Measurements from ENCODE around the gene ELAVL4. TPM values are rescaled to one million over a fixed set of nuclear protein-coding genes. Genes with fewer than 3 reads are reported as not detected.
A peak's percentile ranks its signal among the peaks of the same experiment; 100 is the strongest.

ELAVL4 gene
- total RNA-seq (2014; rRNA removed; shearing (Covaris generic)): 0.03 and 0.14 TPM in 2 replicates
- polyA plus RNA-seq (2015; cell fraction: cytosol; rRNA removed): 0.29 and 0.33 TPM in 2 replicates
- polyA plus RNA-seq (2015; cell fraction: nucleus; rRNA removed): 0.16 and 0.32 TPM in 2 replicates

DNA sequence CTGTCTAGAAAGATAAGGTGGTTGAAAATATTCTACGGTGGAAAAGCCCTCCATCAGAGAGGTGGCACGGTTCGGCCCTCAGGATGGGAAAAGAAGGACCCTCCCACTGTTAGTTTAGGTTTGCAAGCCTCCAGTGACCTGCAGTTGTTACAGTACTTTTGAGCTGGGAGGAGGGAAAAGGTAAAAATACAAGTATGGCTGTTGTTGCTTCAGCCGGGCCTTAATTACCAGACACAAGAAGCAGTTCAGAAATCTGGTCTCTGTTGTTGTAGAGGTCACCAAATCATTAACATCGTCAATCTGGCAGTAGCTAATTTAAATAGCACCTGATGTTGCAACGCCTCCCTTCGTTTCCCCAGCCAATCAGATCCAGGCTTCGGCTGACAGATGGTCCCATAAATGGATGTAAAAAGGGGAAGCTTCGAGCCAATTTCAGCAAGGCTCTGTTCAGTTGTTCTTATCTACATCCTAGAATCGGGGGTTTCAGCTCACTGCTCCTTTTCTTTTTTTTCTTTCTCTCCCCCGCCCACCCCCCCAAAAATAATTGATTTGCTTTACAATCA, at the start of gene ELAVL4:
Gene ELAVL4, plus strand, starts transcription at position 424 of the 563 bp plus-strand sequence. CDS start 270 bp downstream, outside the sequence.
- no peak for DNase-seq (ENCODE audit: low read depth)

DNA sequence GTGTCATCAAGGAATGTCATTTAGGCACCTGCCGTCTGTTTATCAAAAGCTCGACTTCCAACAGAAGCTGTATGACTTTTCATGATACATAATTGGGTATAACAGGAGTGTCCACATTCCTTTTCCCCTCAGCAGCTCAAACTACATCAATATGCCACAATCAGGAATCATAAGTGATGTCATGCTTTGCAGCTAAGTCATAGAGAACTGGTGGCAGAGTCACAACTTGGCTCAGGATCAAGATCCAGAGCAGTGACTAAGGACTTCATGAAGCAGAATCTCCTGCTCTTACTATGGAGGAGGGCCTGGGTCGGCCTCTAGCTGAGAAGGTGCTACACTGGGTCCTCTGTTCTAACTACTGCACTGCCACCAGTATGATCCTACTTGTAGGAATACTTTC, 48.4 kb upstream of the ELAVL4 start:
- DNase-seq (ENCODE audit: low read depth): peak; percentile 50

DNA sequence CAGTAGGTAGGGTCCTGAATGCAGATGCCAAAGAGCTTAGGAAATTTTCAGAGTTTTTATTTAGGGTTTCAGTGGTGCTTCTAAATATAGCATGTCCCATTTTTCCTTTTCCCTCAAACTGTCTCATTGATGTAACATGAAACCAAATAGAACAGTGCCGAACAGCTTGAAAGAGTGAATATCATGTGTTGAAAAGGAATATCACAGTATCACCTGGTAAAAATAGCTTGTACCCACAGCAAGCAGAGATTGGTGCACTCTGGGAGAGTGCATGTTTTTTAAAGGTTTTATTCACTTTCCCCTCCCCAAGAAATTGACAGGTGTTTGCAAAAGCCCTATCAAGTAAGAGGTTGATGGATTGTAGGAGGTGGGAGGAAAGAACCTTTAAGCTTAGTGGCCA, 41.9 kb upstream of the ELAVL4 start:
- DNase-seq (ENCODE audit: low read depth): no peak

- DNase-seq (ENCODE audit: low read depth): no peak
These were observed 33.8 kb upstream of the ELAVL4 start for GRCh38 chr1:50074931-50075330.

DNA sequence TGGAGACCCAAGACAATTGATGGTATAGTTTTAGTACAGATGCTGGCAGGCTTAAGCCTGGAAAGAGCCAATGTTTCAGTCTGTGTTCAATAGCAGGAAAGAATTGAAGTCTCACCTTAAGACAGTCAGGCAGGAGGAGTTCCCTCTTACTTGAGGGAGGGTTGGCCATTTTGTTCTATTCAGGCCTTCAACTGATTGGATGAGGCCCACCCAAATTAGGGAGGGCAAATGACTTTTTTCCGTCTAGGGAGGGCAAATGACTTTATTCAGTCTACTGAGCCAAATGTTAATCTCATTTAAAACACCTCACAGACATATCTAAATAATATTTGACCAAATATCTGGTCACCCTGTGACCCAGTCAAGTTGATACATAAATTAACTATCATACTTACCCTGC, 31.4 kb upstream of the ELAVL4 start:
- DNase-seq (ENCODE audit: low read depth): no peak

GRCh38 chr1:50080904-50081586, 27.7 kb upstream of the ELAVL4 start:
- peak; percentile 5 for DNase-seq (ENCODE audit: low read depth)

GRCh38 chr1:50084389-50084788, 24.3 kb upstream of the ELAVL4 start:
- no peak for DNase-seq (ENCODE audit: low read depth)

GRCh38 chr1:50091068-50091467, 17.7 kb upstream of the ELAVL4 start:
- DNase-seq (ENCODE audit: low read depth): no peak

DNA sequence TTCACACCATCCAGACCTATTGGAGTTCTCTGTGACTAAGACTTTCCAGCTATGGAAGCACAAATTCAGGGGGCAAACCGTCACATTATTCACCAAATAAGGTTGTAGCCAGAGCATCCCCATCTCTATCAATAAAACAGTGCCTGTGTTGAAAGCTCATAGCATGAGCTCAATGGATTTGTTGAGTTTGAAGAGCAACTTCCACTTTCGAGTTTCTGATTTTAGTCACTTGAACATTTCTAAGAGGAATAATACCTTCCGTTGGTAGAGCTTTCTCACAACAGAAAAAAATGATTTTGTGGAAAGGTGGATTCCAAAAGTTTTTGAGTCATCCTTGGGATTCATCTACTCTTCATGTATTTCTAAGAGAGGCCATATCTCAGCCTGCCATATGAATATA, 13.0 kb upstream of the ELAVL4 start:
- DNase-seq (ENCODE audit: low read depth): no peak

GRCh38 chr1:50097021-50097679, 11.6 kb upstream of the ELAVL4 start:
- no peak for DNase-seq (ENCODE audit: low read depth)

- DNase-seq (ENCODE audit: low read depth): no peak
These were observed 10.9 kb upstream of the ELAVL4 start for GRCh38 chr1:50097791-50098190.

DNA sequence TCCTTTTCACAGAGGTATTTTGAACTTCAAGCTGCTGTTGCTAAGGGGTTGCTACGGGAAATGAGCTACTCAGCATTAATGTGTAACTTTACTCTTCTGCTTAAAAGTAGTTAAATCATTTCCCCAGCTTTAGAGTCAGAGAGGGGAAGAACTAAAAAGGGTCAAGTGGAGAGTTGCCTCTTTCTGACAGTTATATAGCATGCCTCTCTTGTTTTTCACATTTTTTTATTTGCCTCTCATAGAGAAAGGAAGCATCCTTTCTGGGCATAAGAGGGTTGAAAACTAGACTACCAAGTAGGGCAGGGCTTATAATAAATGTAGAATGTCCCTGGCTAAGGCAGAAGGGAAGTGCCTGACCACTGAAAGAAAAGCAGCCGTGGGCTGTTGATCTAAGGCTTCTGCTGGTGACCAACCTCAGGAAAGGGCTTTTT, 10.1 kb upstream of the ELAVL4 start:
- no peak for DNase-seq (ENCODE audit: low read depth)

- DNase-seq (ENCODE audit: low read depth): no peak
These were observed 9.1 kb upstream of the ELAVL4 start for GRCh38 chr1:50099654-50100053.

- DNase-seq (ENCODE audit: low read depth): no peak
These were observed 5.1 kb upstream of the ELAVL4 start for GRCh38 chr1:50103615-50104081.

GRCh38 chr1:50105433-50105832, 3.3 kb upstream of the ELAVL4 start:
- DNase-seq (ENCODE audit: low read depth): no peak

DNA sequence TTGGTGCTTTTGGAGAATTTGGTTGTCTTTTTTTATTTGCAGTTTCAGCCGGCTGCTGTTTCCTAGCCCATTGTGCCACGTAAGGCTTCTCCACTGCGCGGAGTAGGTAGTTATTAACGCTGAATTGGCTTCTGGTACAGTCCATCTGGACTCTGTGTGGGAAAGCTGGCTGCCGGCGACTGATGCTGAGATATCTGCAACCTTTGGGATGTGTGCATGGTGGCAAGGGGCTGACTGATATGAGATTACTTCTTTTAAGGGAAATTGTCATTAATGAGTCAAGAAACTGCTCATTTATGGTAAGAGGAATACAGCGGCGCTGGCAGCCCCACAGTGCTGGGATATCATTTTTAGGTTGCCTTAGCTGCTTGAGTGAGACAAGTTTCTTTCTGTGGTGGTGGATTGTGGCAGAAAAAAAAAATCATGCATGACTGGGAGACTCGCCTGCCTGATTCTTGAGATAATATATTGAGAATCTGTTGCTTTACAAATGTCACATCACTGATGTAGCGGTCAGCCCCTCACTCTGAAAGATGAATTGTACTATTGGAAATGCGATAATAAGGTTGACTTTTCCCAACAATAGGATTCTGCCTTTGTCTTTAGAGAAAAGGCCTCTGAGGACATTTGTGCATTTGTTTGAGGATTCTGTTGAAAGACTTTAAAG, 2.5 kb upstream of the ELAVL4 start:
- DNase-seq (ENCODE audit: low read depth): no peak

GRCh38 chr1:50109116-50109515, 396 bp downstream of the ELAVL4 start:
- no peak for DNase-seq (ENCODE audit: low read depth)

DNA sequence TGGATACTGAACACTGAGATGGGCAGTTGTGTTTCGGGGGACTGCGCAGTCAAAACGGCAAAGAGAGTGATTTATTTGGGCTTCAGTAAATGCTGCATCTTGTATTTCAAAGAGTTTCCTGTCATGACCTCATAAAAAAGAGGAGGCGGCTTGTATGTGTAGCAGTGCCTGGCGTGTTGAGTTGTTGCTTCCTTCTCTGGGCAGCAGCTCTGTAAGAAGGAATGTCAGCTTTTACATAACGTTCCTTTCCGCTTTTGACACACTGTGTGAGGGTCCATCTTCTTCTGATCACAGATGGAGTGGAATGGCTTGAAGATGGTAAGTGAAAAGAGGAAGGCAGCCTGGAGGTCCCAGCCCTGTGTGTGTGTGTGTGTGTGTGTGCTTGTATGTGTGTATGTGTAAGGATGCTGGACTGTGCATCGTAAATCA, 941 bp downstream of the ELAVL4 start:
- DNase-seq (ENCODE audit: low read depth): no peak

DNA sequence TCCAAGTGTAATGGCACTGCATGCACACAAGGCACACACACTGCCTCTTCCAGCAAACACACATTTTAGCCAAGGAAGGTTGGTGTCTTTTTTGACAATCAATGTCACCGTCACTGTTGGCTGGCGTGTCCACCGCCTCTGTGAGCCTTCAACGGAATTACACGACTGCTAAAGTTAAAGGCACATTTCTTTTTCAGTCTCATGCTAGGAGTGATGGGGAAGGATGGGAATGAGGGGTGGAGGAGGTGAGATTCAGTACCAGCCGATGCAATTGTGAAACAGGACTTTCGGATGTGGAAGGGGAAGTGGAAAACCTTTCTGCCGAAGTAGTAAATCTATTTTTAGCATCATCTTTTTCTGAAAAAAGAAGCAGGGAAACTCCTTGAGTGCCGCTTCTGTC, 1.4 kb downstream of the ELAVL4 start:
- DNase-seq (ENCODE audit: low read depth): no peak

- no peak for DNase-seq (ENCODE audit: low read depth)
These were observed 1.9 kb downstream of the ELAVL4 start for GRCh38 chr1:50110656-50111055.

GRCh38 chr1:50111503-50111902, 2.8 kb downstream of the ELAVL4 start:
- DNase-seq (ENCODE audit: low read depth): no peak

DNA sequence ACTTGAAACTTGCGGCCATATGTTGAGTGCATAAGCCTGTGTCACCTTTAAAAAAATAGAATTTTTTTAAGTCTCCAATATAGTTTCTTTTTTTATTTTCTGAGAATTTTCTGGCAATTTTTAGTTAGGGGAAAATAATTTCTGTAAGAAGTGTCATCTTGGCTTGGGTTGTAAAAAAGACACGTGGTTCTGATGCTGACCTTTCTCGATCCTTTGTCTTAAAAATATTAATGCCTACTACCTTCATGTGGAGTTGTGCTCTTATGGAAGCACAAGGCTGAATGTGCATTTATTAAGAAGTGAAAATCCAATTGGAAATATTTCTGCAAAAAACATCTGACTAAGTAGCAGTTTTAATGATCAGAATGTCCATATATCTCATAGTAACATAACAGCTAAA, 3.5 kb downstream of the ELAVL4 start:
- no peak for DNase-seq (ENCODE audit: low read depth)
